Activated naive CD8-positive, alpha-beta T cell (primary cell): ENCODE data around the gene TERT.

Source experiments
- H3K27ac Mint-ChIP-seq: one replicate; pipeline ENCODE4 v1.8.0; 2021; ENCODE audit warnings: mixed read lengths
- H3K27me3 Mint-ChIP-seq: one replicate; pipeline ENCODE4 v1.8.0; 2021; ENCODE audit warnings: mixed read lengths
- H3K36me3 Mint-ChIP-seq: one replicate; pipeline ENCODE4 v1.8.0; 2021; ENCODE audit warnings: mixed read lengths
- H3K4me1 Mint-ChIP-seq: one replicate; pipeline ENCODE4 v1.8.0; 2021; ENCODE audit warnings: low read depth, mixed read lengths
- H3K4me3 Mint-ChIP-seq: one replicate; pipeline ENCODE4 v1.8.0; 2021; ENCODE audit warnings: mild to moderate bottlenecking, mixed read lengths
- H3K9me3 Mint-ChIP-seq: one replicate; pipeline ENCODE4 v1.8.0; 2021; ENCODE audit warnings: low read depth, mixed read lengths

The TERT gene

GRCh38 chr5:1209489-1209852 is 85.4 kb downstream of the TERT start:
- Mint-ChIP-seq H3K36me3 (no peaks in the 10 kb centered on the region), H3K4me1 (peaks cover 2% of the 10 kb centered on the region), H3K27ac (no peak overlapping the region), H3K9me3 (no peaks in the 10 kb centered on the region), H3K27me3 (no peaks in the 10 kb centered on the region), H3K4me3 (no peak overlapping the region)

GRCh38 chr5:1208743-1209488 is 86.0 kb downstream of the TERT start:
- no peaks in the 10 kb centered on the region for H3K36me3 Mint-ChIP-seq
- no peak overlapping the region for H3K4me3 Mint-ChIP-seq
- no peak overlapping the region for H3K27ac Mint-ChIP-seq
- peaks cover 2% of the 10 kb centered on the region for H3K4me1 Mint-ChIP-seq
- no peaks in the 10 kb centered on the region for H3K27me3 Mint-ChIP-seq
- no peaks in the 10 kb centered on the region for H3K9me3 Mint-ChIP-seq

- Mint-ChIP-seq H3K9me3 (no peaks in the 10 kb centered on the region), H3K4me1 (peaks cover 2% of the 10 kb centered on the region), H3K4me3 (no peak overlapping the region), H3K27me3 (no peaks in the 10 kb centered on the region), H3K36me3 (no peaks in the 10 kb centered on the region), H3K27ac (no peak overlapping the region)
Measured at GRCh38 chr5:1208221-1208742, 86.6 kb downstream of the TERT start.

- no peaks in the 10 kb centered on the region for H3K27me3 Mint-ChIP-seq
- peaks cover 2% of the 10 kb centered on the region for H3K4me1 Mint-ChIP-seq
- H3K36me3 Mint-ChIP-seq = no peaks in the 10 kb centered on the region
- H3K9me3 Mint-ChIP-seq = no peaks in the 10 kb centered on the region
- H3K4me3 Mint-ChIP-seq = no peak overlapping the region
- H3K27ac Mint-ChIP-seq = no peak overlapping the region
Measured at GRCh38 chr5:1207555-1207954, 87.3 kb downstream of the TERT start.

- no peaks in the 10 kb centered on the region for H3K27me3 Mint-ChIP-seq
- H3K4me3 Mint-ChIP-seq = no peak overlapping the region
- peaks cover 2% of the 10 kb centered on the region for H3K4me1 Mint-ChIP-seq
- no peaks in the 10 kb centered on the region for H3K9me3 Mint-ChIP-seq
- no peak overlapping the region for H3K27ac Mint-ChIP-seq
- H3K36me3 Mint-ChIP-seq = no peaks in the 10 kb centered on the region
Measured at GRCh38 chr5:1206521-1207412, 88.1 kb downstream of the TERT start.

- Mint-ChIP-seq H3K27ac (no peak overlapping the region), H3K4me3 (no peak overlapping the region), H3K4me1 (peaks cover 2% of the 10 kb centered on the region), H3K36me3 (no peaks in the 10 kb centered on the region), H3K27me3 (no peaks in the 10 kb centered on the region), H3K9me3 (no peaks in the 10 kb centered on the region)
Measured at GRCh38 chr5:1205255-1206180, 89.3 kb downstream of the TERT start.

- no peak overlapping the region for H3K27ac Mint-ChIP-seq
- no peak overlapping the region for H3K4me3 Mint-ChIP-seq
- H3K4me1 Mint-ChIP-seq = peaks cover 2% of the 10 kb centered on the region
- no peaks in the 10 kb centered on the region for H3K9me3 Mint-ChIP-seq
- no peaks in the 10 kb centered on the region for H3K27me3 Mint-ChIP-seq
- no peaks in the 10 kb centered on the region for H3K36me3 Mint-ChIP-seq
Measured at GRCh38 chr5:1204693-1205242, 90.1 kb downstream of the TERT start.

- H3K9me3 Mint-ChIP-seq = no peaks in the 10 kb centered on the region
- no peak overlapping the region for H3K27ac Mint-ChIP-seq
- H3K27me3 Mint-ChIP-seq = no peaks in the 10 kb centered on the region
- no peaks in the 10 kb centered on the region for H3K4me1 Mint-ChIP-seq
- H3K36me3 Mint-ChIP-seq = no peaks in the 10 kb centered on the region
- no peak overlapping the region for H3K4me3 Mint-ChIP-seq
Measured at GRCh38 chr5:1203968-1204692, 90.7 kb downstream of the TERT start.

GRCh38 chr5:1203311-1203967 is 91.4 kb downstream of the TERT start:
- no peaks in the 10 kb centered on the region for H3K36me3 Mint-ChIP-seq

More at GRCh38 chr5:1203311-1203967, 91.4 kb downstream of the TERT start:
- no peak overlapping the region for H3K4me3 Mint-ChIP-seq
- H3K4me1 Mint-ChIP-seq = no peaks in the 10 kb centered on the region
- no peaks in the 10 kb centered on the region for H3K9me3 Mint-ChIP-seq
- H3K27me3 Mint-ChIP-seq = no peaks in the 10 kb centered on the region
- H3K27ac Mint-ChIP-seq = no peak overlapping the region
